HG03571 (cell line): Measurements from ENCODE around the gene DECR2.
"Not testable (repeated sequence)": the region's sequence is repeated elsewhere in the genome, so short reads cannot be mapped to it uniquely, and the experiment has no call there.

ENCODE experiments used
- ATAC-seq: cut with Tn5 transposase; IDR thresholded peaks from one replicate; pipeline ENCODE4 v1.9.1; 2021; ENCODE audit not compliant: unreplicated experiment

The DECR2 gene

DNA sequence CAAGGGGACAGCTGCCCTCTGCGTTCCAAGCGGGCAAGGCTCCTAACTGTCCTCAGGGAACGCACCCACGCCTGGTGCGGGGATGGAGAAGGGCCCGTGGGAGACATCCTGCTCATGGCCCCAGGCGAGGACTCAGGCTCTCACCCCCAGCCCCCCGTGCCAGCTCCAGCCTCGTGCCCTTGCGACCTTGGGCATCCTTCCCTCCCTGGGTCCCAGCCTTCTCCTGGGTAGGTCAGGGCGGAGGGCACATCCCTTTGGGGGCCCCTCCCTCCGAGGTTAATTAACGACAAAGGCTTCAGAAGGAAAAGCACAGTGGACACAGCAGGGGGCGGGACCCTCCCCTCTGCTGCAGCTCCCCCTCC is 22.9 kb upstream of the DECR2 start:
- ATAC-seq = no peak

GRCh38 chr16:379183-379960 is 22.3 kb upstream of the DECR2 start:
- no peak for ATAC-seq

DNA sequence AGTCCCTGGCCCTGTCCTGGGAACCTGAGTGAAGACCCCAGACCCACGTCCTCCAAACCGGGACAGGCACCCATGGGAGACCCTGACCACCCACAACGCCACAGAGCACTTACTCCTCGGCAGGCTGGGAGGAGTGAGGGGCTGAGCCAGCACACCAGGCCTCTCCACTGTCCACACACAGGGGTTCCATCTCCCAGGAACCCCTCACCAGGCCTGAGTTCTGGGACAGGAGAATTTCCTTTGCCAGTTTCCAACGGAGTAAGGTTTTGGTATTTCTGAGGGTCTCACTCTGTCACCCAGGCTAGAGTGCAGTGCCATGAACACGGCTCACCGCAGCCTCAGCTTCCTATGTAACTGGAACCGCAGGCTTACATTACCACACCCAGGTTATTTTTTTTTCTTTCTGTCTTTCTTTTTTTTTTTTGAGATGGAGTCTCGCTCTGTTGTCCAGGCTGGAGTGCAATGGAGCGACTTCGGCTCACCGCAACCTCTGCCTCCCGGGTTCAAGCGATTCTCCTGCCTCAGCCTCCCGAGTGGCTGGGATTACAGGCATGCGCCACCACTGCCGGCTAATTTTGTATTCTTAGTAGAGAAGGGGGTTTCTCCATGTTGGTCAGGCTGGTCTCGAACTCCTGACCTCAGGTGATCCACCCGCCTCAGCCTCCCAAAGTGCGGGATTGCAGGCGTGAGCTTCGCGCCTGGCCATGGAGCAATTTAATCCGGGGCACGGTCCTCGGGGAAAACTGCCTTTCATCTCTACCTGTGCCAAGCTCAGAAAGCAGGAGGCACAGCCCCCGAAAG is 21.5 kb upstream of the DECR2 start:
- no peak for ATAC-seq

GRCh38 chr16:380762-381011 is 21.0 kb upstream of the DECR2 start:
- ATAC-seq = no peak

- ATAC-seq = peak; percentile 29
Observed at GRCh38 chr16:381012-381788, 20.5 kb upstream of the DECR2 start.

GRCh38 chr16:381789-382717 is 19.6 kb upstream of the DECR2 start, which contains the start of gene PGAP6:
Gene PGAP6, minus strand, starts transcription at chr16:381978. Its CDS starts 157 bp downstream, at chr16:381821.
- ATAC-seq = peak; percentile 32

DNA sequence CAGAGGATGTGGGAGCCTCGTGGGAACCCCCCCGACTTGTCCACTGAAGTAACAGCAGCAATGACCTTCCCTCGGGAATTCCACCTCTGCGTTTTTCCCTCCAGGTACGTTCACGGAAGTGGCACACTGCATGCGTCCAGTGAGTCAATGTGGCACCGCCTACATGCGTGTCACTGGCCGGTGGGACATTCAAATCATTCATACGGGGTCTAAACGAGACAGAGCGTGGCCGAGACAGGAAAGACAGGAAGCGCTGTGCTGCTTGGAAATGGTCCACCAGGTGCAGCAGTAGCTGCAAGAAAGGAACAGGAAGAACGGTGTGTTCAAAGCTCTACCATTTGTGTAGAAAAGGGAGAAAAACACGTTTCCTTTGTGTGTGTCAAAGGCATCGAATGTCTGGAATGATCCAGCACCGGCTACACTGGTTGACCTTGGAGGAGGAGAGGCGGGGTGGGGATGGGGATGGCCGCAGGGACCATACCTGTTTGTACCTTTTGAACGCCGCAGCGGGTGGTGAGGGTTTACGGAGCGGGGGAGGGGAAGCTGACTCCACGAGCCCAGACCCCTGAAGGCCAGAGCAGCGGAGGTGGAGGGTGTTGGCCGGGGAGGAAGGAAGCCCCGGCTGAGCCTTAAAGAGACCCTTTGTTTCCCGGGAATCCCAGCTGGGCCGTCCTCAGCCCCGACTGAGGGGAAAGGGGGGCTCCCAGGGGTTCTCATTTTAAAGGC is 18.2 kb upstream of the DECR2 start:
- ATAC-seq = no peak

GRCh38 chr16:386641-387156 is 15.0 kb upstream of the DECR2 start:
- no peak for ATAC-seq

DNA sequence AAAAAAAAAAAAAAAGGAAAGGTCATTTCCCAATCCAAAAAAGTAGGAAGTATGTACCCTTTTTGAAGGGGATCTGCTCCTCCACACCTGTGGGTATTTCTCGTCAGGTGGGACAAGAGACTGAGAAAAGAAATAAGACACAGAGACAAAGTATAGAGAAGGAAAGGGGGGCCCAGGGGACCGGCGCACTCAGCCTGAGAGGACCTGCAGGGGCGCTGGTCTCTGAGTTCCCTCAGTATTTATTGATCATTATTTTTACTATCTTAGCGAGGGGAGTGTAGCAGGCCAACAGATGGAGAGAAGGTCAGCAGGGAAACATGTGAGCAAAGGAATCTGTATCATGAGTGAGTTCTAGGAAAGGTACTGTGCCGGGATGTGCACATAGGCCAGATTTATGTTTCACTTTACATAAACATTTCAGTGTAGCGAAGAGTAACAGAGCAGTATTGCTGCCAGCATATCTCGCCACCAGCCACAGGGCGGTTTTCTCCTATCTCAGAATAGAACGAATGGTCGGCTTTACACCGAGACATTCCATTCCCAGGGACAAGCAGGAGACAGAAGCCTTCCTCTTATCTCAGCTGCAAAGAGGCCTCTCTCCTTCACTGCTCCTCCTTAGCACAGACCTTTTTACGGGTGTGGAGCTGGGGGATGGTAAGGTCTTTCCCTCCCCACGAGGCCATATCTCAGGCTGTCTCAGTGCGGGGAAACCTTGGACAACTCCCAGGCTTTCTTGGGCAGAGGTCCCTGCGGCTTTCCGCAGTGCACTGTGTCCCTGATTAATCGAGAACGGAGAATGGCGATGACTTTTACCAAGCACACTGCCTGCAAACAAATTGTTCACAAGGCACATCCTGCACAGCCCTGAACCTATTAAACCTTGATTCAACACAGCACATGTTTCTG is 13.7 kb upstream of the DECR2 start:
- ATAC-seq = not testable (repeated sequence)

DNA sequence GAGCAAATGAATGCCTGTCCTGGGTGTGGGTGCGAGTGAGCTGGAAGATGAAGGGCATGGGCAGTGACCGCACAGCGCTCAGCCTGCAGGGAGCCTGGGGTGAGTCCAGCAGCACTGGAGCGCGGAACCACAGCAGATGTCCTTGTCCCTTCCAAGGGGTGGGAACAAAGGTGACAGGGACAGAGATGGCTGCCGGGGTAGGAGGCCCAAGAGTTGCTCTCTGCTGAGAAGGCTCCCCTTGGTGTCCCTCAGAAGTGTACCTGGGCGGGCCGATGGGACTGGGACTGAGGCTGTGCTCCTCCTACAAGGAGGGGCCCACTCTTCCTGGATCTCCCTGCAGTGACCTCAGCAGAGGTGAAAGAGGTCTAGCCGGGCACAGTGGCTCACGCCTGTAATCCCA is 12.3 kb upstream of the DECR2 start:
- no peak for ATAC-seq

GRCh38 chr16:391885-392335 is 9.8 kb upstream of the DECR2 start:
- no peak for ATAC-seq

DNA sequence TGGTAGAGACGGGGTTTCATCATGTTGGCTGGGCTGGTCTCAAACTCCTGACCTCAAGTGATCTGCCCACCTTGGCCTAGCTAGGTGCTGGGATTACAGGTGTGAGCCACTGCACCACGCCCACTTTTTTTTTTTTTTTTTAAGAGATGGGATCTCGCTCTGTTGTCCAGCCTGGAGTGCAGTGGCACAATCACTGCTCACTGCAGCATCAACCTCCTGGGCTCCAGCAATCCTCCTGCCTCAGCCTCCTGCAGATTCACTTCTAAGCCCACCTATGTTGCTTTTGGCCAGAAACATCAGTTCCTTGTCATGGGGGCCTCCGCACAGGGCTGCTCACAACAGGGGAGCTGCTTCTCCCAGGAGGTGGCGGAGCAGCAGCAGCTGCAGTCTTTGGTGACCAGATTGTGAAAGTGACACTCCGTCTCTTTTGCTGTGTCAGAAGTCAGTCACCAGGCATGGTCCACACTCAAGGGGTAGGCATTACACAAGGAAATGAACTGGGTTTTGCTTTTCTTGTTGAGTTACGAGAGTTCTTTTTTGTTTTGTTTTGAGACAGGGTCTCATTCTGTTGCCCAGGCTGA is 9.1 kb upstream of the DECR2 start:
- no peak for ATAC-seq

- no peak for ATAC-seq
Observed at GRCh38 chr16:396199-396598, 5.5 kb upstream of the DECR2 start.

DNA sequence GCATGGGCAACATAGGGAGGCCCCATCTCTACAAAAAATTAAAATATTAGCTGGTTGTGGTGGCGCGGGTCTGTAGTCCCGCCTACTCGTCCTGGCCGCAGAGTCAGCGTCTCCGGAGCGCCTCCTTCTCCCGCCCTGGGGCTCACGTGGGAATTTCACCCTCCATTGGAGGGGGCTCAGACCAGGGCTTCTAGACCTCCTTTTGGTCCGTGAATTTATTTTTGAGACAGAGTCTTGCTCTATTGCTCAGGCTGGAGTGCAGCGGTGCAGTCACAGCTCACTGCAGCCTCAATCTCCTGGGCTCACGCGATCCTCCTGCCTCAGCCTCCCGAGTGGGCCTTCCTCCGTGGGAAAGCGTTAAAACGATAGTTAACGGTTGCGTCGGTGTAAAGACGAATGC is 5.1 kb upstream of the DECR2 start:
- no peak for ATAC-seq

- ATAC-seq = no peak
Observed at GRCh38 chr16:397135-397661, 4.5 kb upstream of the DECR2 start, which contains the start of gene NME4. Gene NME4, plus strand, starts transcription at chr16:397199. Its CDS starts 24 bp downstream, at chr16:397223.

- ATAC-seq = no peak
Observed at GRCh38 chr16:397736-398332, 3.9 kb upstream of the DECR2 start.

- no peak for ATAC-seq
Observed at GRCh38 chr16:398561-399339, 2.9 kb upstream of the DECR2 start.
